Germinal center (tissue), 1 donor: ENCODE measurements around the gene HSBP1L1.
A peak's percentile ranks its signal among the peaks of the same experiment; 100 is the strongest.
"Not testable (repeated sequence)": the region's sequence is repeated elsewhere in the genome, so short reads cannot be mapped to it uniquely, and the experiment has no call there.

Experiments
- DNase-seq: peaks from one replicate; pipeline ENCODE4 v3.0.0; 2012; ENCODE audit warnings: mixed read lengths, low spot score

The HSBP1L1 gene

GRCh38 chr18:79987566-79987965, 23.1 kb downstream of the HSBP1L1 start:
- DNase-seq, result no peak

GRCh38 chr18:79988071-79988450, 23.6 kb downstream of the HSBP1L1 start:
- peak; percentile 84 for DNase-seq

GRCh38 chr18:79988451-79989194, 24.2 kb downstream of the HSBP1L1 start, which contains the start of gene TXNL4A:
Gene TXNL4A, minus strand, starts transcription at chr18:79988563. Its CDS starts 171 bp downstream, at chr18:79988392.
- DNase-seq, result peak; percentile 84

- no peak for DNase-seq
Measured at GRCh38 chr18:79989195-79989497, 24.7 kb downstream of the HSBP1L1 start.

DNA sequence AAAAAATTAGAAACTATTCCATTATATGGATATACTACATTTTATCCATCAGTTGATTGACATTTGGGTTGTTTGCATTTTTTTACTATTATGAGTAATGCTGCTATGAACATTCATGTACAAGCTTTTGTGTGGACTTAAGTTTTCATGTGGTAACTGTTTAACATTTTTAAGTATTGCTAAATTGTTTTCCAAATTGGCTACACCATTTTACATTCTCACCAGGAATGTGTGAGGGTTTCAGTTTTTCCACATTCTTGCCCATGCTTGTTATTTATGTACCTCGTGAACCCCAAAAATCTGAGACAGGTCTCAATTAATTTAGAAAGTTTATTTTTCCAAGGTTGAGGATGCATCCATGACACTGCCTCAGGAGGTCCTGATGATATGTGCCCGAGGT, 27.1 kb downstream of the HSBP1L1 start:
- DNase-seq, result no peak

DNA sequence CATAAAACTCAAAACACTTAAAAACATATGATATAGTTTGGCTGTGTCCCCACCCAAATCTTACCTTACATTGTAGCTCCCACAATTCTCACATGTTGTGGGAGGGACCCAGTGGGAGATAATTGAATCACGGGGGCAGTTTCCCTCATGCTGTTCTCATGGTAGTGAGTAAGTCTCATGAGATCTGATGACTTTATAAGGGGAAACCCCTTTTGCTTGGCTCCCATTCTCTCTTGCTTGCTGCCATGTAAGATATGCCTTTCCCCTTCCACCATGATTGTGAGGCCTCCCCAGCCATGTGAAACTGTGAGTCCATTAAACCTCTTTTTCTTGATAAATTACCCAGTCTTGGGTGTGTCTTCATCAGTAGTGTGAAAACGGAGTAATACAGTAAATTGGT, 35.3 kb downstream of the HSBP1L1 start:
- not testable (repeated sequence) for DNase-seq

GRCh38 chr18:80000877-80001276, 36.4 kb downstream of the HSBP1L1 start:
- no peak for DNase-seq

GRCh38 chr18:80002468-80002867, 38.0 kb downstream of the HSBP1L1 start:
- no peak for DNase-seq

DNA sequence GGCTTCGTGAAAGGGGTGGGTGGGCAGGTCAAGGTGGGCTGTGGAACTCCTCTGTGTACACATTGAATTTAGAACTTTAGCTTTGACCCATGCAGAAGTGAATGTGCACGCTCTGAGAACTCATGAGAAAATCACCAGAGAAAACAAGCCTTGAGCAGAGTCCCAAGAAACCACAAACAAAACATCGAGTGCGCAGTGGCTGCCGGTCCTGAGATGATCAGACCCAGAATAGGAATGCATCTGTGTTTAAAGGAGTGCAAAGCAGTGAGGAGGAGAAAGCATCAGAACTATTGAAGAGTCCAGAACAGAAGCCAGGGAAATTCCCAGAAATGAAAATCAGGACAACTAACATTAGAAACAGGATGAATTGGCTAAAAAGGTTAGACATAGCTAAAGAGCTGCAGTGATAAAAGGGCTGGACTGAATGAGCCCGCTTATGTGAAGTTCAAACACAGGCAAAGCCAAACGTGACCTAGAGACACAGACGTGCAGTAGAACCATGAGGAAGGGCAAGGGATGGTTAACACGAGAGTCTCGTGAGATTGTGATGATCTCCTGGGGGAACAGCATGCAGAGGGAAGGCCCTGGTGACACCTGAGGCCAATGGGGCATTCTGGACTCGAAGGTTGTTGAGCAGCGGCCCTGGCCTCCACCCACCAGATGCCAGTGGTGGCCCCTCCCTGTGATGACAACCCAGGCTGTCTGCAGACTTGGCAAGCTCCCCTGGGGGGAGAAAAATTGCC, 40.3 kb downstream of the HSBP1L1 start:
- DNase-seq, result no peak

DNA sequence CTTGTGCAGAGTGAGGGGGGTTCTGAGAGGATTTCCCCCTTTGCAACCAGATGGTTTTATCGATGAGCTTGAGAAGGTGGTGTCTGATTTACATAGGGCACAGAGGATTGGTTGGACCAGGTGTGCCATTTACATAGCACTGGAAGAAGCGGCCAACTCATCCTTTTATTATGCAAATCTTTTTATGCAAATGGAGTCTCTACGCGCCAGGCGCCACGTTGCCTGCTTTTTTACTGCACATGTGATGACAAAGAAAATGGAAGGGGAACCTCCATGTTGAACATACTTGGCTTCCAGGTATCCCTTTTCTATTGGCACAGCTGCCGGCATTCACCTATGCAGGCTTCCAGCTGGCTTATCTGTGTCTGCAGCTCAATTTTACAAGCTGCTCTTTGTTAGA, 42.3 kb downstream of the HSBP1L1 start:
- no peak for DNase-seq

DNA sequence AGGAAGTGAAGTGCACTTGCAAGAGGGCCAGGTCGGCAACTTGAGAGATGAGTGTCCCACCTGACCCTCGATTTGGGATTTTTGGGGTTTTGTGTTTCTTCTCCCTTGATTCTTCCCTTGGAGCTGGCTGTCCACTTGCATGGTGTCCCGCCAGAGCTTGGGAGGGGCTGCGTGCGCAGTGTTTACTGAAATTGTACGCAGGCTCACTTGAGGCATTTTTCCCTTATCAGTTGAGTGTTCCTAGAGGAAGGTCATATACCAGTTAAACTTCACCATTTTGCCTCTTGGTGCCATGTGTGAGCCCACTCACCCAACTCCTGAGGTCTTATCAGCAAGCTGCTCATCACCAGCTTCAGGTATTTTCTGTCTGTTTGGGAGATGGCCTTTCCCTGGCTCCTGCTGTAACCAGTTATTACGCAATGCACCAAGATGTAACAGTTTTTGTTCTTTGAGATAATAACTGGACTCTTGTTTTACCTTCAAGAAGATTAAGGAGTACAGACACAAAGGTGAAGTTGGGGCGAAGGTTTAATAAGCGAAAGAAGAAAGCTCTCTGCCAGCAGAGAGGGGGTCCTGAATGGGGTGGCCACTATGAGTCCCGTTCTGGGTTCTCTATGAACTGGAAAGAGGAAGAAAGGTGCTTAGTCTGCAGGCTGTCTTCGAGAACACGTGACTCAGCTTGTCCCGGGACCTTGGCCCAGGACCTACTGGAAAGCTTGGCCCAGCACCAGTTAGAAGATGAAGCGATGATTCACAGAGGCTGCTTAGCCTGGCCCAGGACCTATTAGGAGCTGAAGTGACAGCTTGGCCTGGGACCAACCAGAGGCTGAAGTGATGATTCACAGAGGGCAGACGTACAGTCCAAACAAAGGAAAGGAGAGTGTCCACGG, 45.5 kb downstream of the HSBP1L1 start:
- DNase-seq, result no peak

DNA sequence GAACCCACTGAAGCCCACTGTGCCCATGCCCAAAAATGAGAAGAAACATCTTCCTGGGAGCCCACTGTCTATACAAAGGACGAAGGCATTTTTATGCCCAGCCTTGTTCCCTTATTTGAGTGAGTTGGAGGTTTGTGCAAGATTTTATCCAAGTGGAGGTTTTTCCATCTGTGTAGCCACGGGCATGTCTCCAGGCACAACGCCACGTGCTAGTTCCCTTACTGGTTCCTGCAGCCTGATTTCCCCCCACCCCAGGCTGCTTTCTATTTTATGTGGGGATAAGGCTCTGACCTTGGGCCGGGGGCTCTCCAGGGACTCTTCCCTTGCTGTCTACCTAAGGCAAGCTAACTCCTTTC, 46.1 kb downstream of the HSBP1L1 start:
- DNase-seq, result no peak

DNA sequence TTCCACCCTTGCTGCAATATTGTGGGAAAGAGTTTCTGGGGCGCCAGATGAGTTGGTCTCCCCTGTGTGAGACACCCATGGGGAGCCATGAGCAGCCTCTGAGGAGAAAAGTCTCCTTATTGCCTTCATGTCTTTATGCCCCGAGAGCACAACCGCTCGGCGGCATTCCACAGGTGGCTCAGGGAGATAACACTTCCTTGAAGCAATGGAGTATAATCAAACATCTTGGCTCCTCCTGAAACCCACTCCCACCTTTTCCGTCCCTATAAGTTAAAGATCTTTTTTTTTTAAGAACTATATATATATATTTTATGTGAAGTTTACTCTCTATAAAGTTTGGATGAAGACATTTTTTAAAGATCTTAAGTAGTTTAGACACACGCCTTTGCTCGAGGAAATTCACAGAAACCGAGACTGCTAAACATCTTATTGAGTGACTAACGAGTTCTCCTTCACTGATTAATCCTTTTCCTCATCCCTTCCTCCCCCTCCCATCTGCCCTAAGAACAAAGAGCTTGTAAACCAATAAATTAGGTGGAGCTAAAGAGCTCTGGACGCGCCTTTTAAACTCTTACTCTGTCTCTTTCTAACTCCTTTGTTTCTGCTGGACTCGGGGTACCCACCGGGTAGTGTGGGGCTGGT, 47.2 kb downstream of the HSBP1L1 start:
- not testable (repeated sequence) for DNase-seq

- DNase-seq, result no peak
Measured at GRCh38 chr18:80012714-80013113, 48.3 kb downstream of the HSBP1L1 start.
